HG02943 (cell line): ENCODE measurements around the gene ALMS1.
"Not testable (repeated sequence)": the region's sequence is repeated elsewhere in the genome, so short reads cannot be mapped to it uniquely, and the experiment has no call there.

Source experiments
- ATAC-seq: cut with Tn5 transposase; IDR thresholded peaks from one replicate; pipeline ENCODE4 v1.9.1; 2021; ENCODE audit warnings: mild to moderate bottlenecking, low read depth, moderate library complexity; ENCODE audit not compliant: unreplicated experiment

ALMS1 gene

GRCh38 chr2:73488079-73488478 lies 102.4 kb downstream of the ALMS1 start:
- no peak for ATAC-seq

- no peak for ATAC-seq
These were observed 103.4 kb downstream of the ALMS1 start for GRCh38 chr2:73489053-73489452.

GRCh38 chr2:73494031-73494430 lies 108.4 kb downstream of the ALMS1 start:
- no peak for ATAC-seq

DNA sequence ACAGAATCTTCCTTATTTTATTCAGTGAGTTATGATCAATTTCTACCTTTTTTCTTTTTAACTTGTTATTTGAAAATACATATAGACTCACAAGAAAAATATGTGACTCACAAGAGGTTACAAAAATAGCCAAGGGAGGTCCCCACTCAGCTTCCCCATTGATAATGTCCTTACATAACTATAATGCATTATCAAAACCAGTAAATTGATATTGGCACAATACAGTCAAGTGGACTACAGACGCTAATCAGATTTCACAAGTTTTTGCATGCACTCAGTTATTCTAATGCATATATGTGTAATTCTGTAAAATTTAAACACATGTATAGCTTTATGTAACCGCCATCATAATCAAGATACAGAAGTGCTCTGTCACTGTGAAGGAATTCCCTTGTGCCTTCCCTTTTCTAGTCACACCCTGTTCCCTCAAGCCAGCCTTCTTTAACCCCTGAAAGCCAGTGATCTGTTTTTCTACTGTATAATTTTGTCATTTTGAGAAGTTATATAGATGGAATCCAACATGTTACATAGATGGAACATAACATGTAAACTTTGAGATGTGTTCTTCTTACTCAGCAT lies 118.4 kb downstream of the ALMS1 start:
- no peak for ATAC-seq

- ATAC-seq: not testable (repeated sequence)
These were observed 119.2 kb downstream of the ALMS1 start for GRCh38 chr2:73504850-73505249.

DNA sequence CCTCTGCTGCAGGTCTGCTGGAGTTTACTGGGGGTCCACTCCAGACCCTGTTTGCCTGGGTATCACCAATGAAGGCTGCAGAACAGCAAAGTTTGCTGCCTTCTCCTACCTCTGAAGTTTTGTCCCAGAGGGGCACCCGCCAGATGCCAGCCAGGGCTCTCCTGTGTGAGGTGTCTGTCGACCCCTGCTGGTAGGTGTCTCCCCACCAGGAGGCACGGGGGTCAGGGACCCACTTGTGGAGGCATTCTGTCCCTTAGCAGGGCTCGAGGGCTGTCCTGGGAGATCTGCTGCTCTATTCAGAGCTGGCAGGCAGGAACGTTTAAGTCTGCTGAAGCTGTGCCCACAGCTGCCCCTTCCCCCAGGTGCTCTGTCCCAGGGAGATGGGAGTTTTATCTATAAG lies 124.8 kb downstream of the ALMS1 start:
- ATAC-seq: not testable (repeated sequence)

DNA sequence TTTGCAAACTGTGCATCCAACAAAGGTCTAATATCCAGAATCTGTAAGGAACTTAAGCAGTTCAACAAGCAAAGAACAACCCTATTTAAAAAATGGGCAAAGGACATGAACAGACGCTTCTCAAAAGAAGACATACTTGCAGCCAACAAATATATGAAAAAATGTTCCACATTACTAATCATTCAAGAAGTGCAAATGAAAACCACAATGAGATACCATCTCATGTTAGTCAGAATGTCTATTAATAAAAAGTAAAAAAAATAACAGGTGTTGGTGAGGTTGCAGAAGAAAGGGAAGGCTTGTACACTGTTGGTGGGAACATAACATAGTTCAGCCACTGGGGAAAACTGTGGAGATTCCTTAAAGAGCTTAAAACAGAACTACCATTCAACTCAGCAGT lies 130.4 kb downstream of the ALMS1 start:
- ATAC-seq: no peak

- no peak for ATAC-seq
These were observed 143.1 kb downstream of the ALMS1 start for GRCh38 chr2:73528688-73529087.

- not testable (repeated sequence) for ATAC-seq
These were observed 145.1 kb downstream of the ALMS1 start for GRCh38 chr2:73530773-73531172.

GRCh38 chr2:73532381-73532780 lies 146.7 kb downstream of the ALMS1 start:
- no peak for ATAC-seq

- no peak for ATAC-seq
These were observed 150.7 kb downstream of the ALMS1 start for GRCh38 chr2:73536133-73536840.

DNA sequence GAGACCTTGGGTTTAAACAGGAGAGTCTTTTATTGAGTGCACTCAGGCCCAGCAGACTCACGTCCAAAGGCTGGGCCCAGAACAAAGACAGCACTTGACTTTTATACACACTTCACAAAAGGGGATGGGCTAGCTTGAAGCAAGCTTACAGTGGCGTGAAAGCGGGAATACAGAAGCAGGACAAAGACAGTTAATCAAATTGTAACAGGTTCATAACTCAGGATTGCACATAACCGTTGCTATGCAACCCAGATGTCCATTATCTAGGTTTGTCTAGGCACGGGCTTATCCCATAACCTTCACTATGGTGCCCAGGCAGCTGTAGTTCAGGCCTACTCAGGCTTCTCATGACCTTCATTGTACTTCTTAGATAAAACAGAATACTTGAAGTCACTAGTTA lies 175.2 kb downstream of the ALMS1 start:
- not testable (repeated sequence) for ATAC-seq

- ATAC-seq: no peak
These were observed 175.8 kb downstream of the ALMS1 start for GRCh38 chr2:73561422-73561821.

- no peak for ATAC-seq
These were observed 179.3 kb downstream of the ALMS1 start for GRCh38 chr2:73564986-73565385.

DNA sequence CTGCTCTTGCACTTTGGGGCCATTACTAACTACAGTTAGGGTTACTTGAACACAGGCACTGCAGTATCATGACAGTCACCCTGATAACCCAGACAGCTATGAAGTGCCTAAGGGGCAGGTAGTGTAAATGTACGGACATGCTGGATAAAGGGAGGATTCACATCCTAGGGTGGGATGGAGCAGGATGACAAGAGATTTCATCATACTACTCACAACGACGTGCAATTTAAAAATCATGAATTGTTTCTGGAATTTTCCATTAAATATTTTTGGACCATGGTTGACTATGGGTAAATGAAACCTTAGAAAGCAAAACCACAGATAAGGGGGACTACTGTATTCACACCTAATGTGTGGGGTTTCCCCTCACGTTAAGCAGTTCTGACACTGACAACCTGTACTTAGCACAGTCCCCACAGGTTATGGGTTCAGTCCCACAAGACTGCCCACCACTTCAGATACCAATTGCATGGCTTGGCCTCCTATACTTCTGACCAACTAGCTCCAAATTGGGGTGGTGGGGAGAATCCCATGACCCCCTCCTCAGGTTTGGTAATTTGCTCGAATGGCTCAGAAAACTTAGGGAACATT lies 180.7 kb downstream of the ALMS1 start:
- no peak for ATAC-seq

DNA sequence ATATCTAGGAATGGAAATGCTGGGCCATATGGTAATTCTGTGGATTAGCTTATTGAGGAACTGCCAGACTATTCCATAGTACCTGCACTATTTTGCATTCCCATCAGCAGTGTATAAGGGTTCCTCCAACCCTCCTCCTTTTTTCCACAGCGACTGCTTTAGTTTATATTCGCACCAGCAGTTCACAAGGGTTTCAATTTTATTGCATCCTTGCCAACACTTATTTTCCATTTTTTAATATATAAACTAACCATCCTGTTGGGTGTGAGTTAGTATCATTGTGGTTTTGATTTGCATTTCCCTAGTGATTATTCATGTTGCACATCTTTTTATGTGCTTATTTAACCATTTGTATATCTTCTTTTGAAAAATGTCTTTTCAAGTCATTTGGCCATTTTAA lies 189.6 kb downstream of the ALMS1 start:
- no peak for ATAC-seq

DNA sequence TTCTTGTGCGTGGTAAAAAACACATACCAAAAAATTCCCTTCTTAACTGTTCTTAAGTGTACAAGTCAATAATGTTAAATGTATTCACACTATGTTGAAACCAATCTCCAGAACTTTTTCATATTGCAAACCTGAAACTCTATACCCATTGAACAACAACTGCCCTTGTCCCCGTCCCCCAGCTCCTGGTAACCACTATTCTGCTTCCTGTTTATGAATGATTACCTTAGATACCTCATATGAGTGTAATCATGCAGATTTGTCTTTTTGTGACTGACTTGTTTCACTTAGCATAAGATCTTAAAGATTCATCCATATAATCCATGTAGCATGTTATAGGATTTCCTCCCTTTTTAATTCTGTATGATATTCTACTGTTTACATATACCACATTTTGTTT lies 196.7 kb downstream of the ALMS1 start:
- no peak for ATAC-seq

DNA sequence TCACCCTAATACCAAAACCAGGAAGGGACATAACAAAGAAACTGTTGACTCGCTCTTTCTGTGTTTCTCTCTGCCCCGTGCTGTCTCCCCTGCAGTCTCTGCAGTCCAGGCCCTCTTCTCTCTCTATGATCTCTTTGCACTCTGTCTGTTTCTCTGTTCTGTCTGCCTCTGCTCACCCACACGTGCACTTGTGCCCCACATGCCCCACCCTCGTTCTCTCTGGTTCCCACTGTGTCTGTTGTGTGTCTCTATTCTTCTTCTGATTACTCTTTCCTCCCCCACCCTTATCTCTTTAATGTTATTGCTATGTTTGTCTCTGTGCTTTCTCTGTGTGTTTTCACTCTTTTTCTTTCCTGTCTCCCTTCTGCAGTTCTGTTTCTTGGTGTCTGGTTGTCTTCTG lies 202.5 kb downstream of the ALMS1 start:
- ATAC-seq: no peak

DNA sequence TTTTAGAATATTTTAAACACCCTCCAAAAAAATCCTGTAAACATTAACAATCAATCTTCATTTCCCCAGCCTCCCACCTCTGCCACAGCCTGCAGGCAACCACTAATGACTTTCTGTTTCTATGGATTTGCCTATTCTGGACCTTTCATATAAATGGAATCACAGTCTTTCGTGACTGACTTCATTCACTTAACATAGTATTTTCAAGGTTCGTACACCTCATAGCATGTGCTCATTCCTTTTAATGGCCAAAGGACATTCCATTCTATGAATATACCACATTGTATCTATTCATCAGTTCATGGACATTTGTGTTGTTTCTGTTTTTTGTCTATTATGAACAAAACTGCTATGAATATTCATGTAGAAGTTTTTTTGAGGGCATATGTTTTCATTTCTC lies 208.0 kb downstream of the ALMS1 start:
- no peak for ATAC-seq

- no peak for ATAC-seq
These were observed 208.6 kb downstream of the ALMS1 start for GRCh38 chr2:73594251-73594650.

GRCh38 chr2:73601780-73602179 lies 216.1 kb downstream of the ALMS1 start:
- ATAC-seq: no peak

DNA sequence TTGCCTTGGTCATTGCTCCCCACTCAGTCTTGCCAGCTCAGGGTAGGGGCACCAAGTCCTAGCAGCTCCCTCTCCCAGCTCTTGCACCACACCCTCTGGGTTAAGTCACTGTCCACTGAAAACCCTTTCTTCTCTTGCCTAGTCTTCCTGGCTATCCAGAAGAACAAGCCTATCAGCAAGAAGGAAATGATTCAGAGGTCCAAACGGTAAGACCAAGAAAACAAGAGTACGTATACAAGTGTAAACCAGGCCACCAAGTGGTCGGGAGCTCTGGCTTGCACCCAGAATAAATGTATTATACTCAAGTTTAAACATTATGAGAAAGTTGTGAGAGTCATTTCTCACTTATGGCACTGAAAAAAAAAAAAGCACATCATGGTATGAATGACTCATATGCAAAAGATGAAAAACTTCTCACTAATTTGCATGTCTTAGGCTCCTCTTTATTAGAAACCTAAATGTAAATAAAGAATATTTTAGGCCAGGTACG lies 217.5 kb downstream of the ALMS1 start:
- not testable (repeated sequence) for ATAC-seq
